ENCODE results near the gene IGF2BP3. TPM values are rescaled to one million over a fixed set of nuclear protein-coding genes. Genes with fewer than 3 reads are reported as not detected.

The IGF2BP3 gene
- total RNA-seq, 1 donor from 2014 or later = 2.0 TPM

DNA sequence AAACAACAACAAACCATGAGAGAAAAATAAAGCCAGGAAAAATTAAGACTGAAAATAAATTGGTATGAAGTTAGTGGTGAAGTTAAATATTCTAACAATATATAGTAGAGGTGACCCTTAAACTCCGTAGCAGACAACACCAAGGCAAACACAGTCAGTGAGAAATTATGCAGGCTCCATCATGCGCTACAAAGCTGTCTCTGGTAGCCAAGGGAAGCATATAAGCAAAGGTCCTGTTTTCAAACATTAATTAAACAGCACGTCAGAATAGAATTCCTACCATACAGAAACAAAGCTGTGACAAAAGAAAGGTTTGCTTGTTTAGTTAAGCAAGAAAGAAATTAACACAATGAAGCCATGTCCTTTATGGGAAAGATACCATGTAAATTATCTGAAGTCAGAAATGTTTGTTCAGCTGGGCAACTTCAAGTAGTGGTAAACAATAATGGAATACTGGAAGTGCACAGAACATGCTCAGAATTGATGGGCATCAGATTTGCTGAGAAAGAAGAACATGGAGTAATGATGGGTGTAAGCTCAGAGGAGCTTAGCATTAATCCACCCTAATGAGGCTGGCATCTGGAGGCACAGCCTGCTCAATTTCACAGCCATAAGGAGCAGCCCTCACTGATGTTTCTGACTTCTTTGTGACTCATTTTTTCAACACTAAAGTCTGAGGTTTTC lies 75.7 kb downstream of the IGF2BP3 start:
- DNase-seq (ENCODE audit: low spot score) (no peak), ATAC-seq (no peak)
- intact Hi-C loops (cut with DNase I) = no loop called here

- ATAC-seq = no peak
- intact Hi-C loops (cut with DNase I) = no loop called here
- no peak for DNase-seq (ENCODE audit: low spot score)
These were observed 76.7 kb downstream of the IGF2BP3 start for GRCh38 chr7:23393636-23394035.

DNA sequence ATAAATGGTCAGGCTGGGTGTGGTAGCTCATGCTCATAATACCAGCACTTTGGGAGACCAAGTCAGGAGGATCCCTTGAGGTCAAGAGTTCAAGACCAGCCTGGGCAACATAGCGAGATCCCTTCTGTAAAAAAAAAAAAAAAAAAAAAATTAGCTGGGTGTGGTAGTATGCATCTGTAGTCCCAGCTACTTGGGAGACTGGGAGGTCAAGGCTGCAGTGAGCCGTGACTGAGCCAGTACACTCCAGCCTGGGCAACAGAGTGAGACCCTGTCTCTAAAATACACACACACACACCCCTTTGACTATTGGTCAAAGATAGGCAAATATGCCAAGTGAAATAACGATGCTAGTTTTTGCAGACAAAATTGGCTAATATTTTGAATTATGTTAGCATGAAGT lies 80.6 kb downstream of the IGF2BP3 start:
- intact Hi-C loops (cut with DNase I) = no loop called here
- no peak for ATAC-seq

DNA sequence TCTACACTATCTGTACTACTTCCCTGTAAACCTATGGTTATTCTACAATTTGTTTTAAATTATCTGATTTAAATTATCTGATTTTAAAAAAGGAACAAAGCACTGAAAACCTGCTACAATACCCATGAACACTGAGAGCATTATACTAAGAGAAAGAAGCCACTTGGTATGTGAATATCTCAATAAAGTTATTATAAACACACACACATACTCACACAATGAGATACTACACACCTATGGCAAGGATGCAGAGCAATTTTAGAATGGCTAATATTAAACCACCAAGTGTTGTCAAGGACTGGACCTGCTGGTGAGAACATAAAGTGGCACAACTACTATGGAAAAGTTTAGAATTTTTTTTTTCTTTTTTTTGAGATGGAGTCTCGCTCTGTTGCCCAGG lies 82.7 kb downstream of the IGF2BP3 start:
- ATAC-seq (no peak), DNase-seq (ENCODE audit: low spot score) (no peak)
- intact Hi-C loops (cut with DNase I) = no loop called here

More for the DNA sequence above, 80.6 kb downstream of the IGF2BP3 start:
- no peak for DNase-seq (ENCODE audit: low spot score)

- no peak for DNase-seq (ENCODE audit: low spot score)
- intact Hi-C loops (cut with DNase I) = no loop called here
- no peak for ATAC-seq
These were observed 85.2 kb downstream of the IGF2BP3 start for GRCh38 chr7:23385140-23385539.

DNA sequence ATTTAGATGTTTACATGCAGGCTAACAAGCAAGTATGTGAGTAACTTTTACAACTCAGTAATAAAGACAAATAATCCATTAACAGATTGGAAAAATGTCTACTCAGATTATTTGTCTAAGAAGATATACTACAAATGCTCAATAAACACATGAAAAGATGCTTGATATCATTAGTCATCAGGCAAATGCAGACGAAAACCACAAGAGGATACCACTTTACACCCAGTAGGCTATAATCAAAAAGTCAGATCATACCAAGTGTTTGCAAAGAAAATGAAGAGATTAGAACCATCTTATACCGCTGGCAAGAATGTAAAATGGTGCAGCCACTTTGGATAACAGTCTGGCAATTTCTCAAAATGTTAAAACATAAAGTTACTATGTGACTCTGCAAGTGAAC lies 87.1 kb downstream of the IGF2BP3 start:
- intact Hi-C loops (cut with DNase I) = no loop called here
- no peak for DNase-seq (ENCODE audit: low spot score)
- ATAC-seq = no peak

DNA sequence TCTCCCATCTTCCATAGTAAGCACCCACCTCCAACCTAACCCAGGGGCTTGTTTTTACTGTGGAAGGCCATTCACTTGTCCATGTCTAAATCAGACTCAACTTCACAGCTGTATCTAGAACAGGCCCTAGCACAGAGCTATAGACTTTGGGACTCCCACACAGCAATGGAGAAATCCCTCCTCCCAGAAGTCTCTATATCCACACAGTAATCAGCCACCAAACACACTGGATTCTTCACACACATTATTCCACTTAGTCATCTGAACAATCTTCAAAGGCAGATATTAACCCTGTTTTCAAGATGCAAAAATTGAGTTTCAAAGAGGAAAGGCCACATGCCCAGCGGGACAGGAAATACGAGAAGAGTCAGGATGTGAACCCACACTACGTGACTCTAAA lies 89.3 kb downstream of the IGF2BP3 start:
- intact Hi-C loops (cut with DNase I) = no loop called here
- DNase-seq (ENCODE audit: low spot score) = no peak
- no peak for ATAC-seq

DNA sequence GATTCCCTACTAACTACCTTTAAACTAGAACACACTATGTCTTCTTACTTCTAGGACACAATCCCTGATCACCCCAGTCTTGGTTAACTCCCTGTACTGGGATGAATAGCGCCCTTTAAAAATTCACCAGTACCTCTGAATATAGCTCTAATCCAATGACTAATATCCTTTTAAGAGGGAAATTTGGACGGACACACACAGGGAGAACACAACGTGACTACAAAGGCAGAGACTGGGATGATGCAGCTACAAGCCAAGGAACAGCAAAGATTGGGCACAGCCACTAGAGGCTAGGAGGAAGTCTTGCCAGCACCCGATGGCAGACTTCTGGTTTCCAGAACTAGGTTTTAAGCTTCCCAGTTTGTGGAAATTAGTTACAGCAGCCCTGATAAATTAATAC lies 89.7 kb downstream of the IGF2BP3 start:
- DNase-seq (ENCODE audit: low spot score) = no peak
- intact Hi-C loops (cut with DNase I) = no loop called here
- no peak for ATAC-seq

DNA sequence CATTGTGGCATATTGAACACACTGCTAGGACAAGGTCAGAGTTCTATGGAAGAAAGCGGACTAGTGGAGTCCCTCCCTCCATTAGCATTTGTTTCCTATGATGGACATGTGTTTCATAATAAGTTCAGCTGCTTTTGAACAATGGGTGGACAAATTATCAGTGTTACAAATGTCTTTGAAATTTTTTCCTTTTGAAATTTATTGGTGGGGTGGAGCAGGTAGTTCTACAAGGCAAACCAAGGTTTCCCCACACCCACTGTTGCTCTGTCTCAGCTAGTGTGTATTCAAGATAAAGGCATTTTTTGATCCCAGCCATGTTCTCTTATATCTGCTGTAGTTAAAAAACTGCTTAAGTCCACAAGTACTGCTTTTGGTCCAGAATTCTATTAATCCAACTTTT lies 91.3 kb downstream of the IGF2BP3 start:
- intact Hi-C loops (cut with DNase I) = no loop called here
- ATAC-seq (no peak), DNase-seq (ENCODE audit: low spot score) (no peak)

DNA sequence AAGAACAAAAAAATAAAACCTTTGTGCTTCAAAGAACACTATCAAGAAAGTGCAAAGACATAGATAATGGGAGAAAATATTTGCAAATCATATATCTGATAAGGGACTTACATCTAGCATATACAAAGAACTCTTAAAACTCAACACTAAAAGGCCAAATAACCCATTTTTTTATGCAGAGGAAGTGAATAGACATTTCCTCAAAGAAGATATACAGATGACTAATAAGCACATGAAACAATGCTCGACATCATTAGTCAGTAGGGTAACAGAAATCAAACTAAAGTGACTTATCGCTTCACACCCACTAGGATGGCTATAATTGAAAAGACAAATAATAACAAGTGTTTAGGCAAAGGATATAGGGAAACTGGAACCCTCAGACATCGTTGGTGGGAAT lies 93.2 kb downstream of the IGF2BP3 start:
- DNase-seq (ENCODE audit: low spot score) (no peak), ATAC-seq (no peak)
- intact Hi-C loops (cut with DNase I) = no loop called here

- ATAC-seq = no peak
- intact Hi-C loops (cut with DNase I) = no loop called here
- no peak for DNase-seq (ENCODE audit: low spot score)
These were observed 96.9 kb downstream of the IGF2BP3 start for GRCh38 chr7:23373151-23374004.

DNA sequence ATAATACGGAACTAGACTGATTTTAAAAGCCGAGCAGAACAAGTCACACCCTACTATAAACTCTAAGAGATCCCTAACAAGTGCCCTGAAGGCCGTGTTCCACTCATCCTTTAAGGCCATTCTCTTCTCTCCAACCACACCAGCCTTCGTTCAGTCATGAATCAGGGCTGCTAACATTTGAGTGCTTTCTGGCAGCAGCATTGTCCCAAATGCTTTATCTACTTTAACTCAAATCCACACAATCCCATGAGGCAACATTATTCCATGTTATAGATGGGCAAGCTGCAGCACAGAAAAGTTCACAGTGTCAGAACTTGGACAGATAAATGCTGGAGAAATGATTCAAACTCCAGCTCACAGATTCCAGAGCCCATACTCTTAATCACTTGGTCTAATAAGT lies 97.7 kb downstream of the IGF2BP3 start:
- no peak for DNase-seq (ENCODE audit: low spot score)
- no peak for ATAC-seq
- intact Hi-C loops (cut with DNase I) = no loop called here

DNA sequence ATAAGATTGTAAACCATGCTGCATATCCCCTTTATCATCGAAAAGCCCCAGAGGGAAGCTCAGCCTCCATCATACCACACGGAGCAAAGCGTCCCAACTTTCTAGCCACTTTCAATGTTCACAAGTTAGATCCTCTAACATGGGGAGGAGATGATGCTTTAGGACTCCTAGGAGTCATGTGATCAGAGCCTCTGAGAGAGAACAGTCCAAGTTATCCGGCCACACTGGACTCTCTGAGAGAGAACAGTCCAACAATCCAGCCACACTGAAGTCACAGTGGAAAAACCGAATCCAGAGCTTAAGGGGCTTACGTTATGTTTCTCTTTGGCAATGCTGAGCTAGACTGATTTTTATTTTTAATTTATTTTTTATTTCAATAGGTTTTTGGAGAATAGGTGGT lies 98.6 kb downstream of the IGF2BP3 start:
- ATAC-seq = no peak
- no peak for DNase-seq (ENCODE audit: low spot score)
- intact Hi-C loops (cut with DNase I) = no loop called here

DNA sequence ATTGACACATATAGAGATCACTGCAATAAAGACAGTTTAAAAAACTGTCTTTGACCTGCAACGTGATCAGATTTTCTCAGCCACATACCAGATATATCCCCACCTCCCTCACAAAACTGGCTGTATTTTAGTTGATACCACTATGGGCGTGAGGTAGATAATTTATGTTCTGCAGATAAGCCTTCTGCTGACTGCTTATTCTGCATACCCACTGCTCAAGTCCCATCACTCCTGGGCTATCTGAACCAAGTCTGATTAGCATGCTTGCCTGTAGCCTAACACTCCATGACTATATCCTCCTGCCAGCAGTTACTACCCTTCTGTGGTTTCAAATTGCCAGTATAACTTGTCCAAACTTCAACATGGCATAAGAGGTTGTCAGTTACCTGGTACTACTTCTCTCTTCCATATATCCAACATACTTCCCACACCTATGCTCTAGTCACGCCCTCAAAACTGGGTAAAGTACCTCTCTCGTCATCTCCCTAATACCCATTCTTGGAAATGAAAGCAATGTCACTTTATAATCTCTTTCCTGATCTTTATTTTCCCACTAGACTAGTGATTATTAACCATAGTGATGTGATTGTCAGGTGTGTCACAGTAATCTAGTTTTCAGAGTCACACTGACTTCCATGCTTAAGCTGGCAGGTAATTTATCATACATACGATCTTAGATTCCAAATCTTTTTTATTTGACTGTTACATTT lies 100.4 kb downstream of the IGF2BP3 start:
- intact Hi-C loops (cut with DNase I) = no loop called here
- DNase-seq (ENCODE audit: low spot score) (no peak), ATAC-seq (no peak)

GRCh38 chr7:23369100-23369499 lies 101.2 kb downstream of the IGF2BP3 start:
- no peak for DNase-seq (ENCODE audit: low spot score)
- ATAC-seq = no peak
- intact Hi-C loops (cut with DNase I) = no loop called here

DNA sequence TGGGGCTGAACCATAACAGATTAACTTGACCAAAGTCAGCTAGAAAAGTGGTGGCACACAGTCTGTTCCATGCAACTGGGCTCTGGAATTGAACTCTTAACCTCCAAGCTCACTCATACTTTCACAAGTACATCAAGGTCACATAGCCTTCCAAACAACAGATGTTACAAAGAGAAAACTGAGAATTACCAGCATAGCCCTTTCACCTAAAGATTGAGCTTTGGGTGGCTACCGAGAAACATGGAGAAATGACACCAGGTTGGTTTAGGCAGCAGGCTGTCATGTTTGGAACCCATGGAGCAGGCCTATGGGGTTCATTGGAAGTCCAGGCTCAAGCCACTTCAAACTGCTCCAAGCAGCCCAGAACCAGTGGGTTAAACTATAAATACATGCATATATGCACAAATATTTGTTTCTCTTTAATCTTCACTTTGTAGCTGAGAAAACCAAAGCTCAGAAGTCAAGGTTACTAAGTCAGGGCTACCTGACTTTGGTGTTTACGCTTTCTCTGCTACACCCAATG lies 112.1 kb downstream of the IGF2BP3 start:
- DNase-seq (ENCODE audit: low spot score) (no peak), ATAC-seq (no peak)
- intact Hi-C loops (cut with DNase I) = no loop called here

DNA sequence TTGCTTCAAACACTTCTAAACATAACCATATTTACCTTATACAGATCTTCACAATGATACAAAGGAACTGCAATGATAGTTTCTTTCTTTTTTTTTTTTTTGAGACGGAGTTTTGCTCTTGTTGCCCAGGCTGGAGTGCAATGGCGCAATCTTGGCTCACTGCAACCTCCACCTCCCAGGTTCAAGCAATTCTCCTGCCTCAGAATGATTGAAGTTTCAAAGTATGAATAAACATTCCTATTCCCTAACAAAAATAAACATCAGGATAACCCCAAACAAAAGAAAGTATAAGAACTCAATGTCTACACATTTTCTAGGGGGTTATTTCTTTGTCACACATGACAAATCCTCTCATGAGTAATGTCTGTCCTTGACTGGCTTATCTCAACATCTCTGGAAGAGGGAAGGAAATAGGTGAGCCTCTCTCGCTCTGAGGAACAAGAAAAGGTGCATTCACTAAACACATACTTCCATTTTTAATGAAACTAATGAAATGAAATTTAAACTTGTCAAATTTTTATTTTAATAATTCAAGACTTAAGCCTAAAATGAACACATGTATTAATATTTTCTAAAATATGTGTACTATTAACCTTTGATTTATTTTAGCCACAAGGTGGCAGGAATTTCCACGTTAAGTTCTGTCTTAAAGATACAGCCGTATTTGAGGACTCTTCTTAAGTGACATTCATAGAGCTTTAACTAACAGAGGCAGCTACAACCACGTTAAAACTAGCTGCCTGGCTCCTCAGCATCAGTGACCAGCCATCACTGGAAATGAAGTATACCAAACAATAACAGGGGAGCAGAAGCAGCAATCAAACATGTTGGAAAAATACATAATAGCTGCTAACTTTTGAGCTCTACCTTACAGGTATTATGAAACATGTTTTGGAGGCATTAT lies 112.8 kb downstream of the IGF2BP3 start:
- intact Hi-C loops (cut with DNase I) = no loop called here
- ATAC-seq = no peak
- DNase-seq (ENCODE audit: low spot score) = no peak

DNA sequence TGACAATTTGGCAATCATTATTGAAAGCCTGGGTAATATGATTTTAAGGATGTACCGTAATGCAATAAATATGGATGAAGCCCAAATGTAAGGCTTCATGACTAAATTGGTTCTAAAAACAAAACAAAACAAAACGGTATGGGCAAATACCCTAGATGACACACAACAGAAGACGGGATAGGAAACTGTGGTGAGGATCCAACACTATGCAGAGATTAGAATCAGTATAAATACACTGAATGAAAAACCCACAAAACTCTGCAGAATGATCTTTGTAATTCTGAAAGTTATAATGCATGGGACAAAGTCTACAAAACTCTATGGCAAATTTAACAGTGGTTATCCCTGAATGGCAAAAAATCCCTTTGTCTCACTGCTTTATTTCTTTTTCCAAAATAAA lies 113.6 kb downstream of the IGF2BP3 start:
- no peak for DNase-seq (ENCODE audit: low spot score)
- no peak for ATAC-seq
- intact Hi-C loops (cut with DNase I) = no loop called here

DNA sequence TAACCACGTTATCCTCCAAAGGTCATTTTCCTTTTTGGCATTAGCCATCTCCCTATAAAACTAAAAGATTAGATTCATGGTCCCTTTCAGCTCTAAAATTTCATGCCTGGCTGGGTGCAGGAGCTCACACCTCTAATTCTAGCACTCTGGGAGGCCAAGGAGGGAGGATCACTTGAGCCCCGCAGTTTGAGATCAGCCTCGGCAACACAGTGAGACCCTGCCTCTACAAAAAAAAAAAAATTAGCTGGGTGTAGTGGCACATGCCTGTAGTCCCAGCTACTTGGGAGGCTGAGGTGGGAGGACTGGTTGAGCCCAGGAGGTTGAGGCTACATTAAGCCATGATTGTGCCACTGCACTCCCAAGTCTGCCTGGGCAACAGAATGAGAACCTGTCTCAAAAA lies 114.1 kb downstream of the IGF2BP3 start:
- DNase-seq (ENCODE audit: low spot score) = no peak
- intact Hi-C loops (cut with DNase I) = no loop called here
- no peak for ATAC-seq
